GM18505 (cell line): ENCODE measurements around the gene TECPR2.
"Not testable (repeated sequence)": the region's sequence is repeated elsewhere in the genome, so short reads cannot be mapped to it uniquely, and the experiment has no call there.

Experiments
- ATAC-seq: cut with Tn5 transposase; IDR thresholded peaks from one replicate; pipeline ENCODE4 v1.9.1; 2021; ENCODE audit not compliant: unreplicated experiment
- POLR2A ChIP-seq: IDR thresholded peaks from 4 replicates; pipeline ENCODE4 v1.6.1; 2011; ENCODE audit warnings: borderline replicate concordance; ENCODE audit not compliant: insufficient read depth, insufficient read length; ENCODE audit errors: extremely low read depth

TECPR2 gene

GRCh38 chr14:102342238-102342637 lies 20.5 kb upstream of the TECPR2 start:
- no peak for ATAC-seq
- TF ChIP-seq POLR2A: no peak

- no peak for TF ChIP-seq POLR2A
- ATAC-seq: no peak
These were observed 18.7 kb upstream of the TECPR2 start for GRCh38 chr14:102344084-102344483.

DNA sequence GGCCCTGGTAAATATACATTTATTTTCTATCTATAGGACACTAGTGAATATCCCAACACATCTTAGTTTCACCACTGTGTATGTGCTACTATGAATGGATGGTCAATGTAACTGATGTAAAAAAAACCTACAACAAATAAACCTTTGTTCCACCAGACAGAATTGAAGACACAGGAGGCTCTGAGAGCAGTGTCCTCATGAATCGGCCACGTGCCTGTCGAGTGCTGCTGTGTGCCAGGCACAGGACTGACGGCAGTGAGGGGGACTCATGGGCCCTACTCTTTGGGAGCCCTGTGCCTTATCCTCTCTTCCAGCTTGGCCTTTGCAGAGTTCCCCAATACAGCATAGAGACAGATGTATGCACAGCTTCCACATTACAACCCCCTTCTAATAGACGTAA lies 18.3 kb upstream of the TECPR2 start:
- no peak for ATAC-seq
- TF ChIP-seq POLR2A: no peak

DNA sequence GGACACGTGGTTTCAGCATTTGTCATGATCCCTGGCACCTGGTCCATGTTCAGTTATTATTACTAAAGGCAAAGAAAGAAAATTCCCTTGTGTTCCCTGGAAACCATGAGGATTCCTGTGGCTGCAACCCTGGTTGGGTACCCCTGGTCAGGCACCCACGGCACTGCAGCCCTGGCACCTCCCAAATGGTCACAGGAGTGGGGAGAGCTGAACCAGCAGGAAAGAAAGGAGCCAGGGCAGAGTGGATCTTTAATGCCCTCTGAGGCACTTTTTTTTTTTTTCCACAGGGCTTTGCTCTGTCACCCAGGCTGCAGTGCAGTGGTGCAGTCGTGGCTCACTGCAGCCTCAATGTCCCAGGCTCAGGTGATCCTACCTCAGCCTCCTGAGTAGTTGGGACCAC lies 17.5 kb upstream of the TECPR2 start:
- no peak for TF ChIP-seq POLR2A
- no peak for ATAC-seq

GRCh38 chr14:102346645-102347044 lies 16.1 kb upstream of the TECPR2 start:
- no peak for TF ChIP-seq POLR2A
- ATAC-seq: no peak

DNA sequence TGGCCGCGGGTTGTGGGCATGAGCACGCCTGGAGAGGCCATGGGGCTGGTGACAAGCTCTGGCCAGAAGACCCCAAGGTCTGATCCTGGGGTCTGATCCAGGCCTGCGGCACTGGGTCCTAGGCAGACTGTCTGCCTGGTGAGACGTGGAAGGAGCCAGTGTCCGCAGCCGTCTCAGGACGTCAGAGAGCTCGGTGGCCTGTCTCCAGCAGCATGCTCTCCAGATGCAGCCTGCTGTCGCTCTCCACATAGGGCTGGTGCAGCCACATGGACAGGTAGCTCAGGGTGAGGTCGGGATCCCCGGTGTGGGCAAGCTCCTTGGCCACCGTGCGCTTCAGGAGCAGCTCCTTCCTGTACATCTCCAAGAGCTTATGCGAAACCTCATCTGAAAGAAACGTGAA lies 14.4 kb upstream of the TECPR2 start:
- ATAC-seq: no peak

GRCh38 chr14:102351023-102351422 lies 11.7 kb upstream of the TECPR2 start:
- TF ChIP-seq POLR2A: no peak
- no peak for ATAC-seq

More for the DNA sequence above, 14.4 kb upstream of the TECPR2 start:
- TF ChIP-seq POLR2A: no peak

- ATAC-seq: not testable (repeated sequence)
These were observed 11.1 kb upstream of the TECPR2 start for GRCh38 chr14:102351593-102351992.

DNA sequence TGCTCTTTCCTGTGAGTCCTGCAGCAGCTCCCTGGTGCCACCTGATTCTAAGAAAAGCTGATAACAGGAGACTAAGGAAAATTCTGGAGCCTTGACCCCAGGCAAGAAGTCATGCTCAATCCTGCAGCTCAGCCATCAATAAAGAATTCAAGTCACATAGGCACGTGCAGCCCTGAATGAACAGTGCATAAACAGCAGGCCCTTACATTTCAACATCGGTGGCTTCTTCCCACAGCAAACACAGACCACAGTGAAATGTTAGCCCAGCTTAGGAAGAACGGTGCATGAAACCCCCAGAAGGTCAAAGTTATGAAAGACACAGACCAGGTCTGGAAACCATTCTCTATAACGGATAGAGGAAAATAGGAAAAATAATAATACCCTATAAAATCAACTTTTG lies 10.5 kb upstream of the TECPR2 start:
- no peak for TF ChIP-seq POLR2A

GRCh38 chr14:102353126-102353619 lies 9.6 kb upstream of the TECPR2 start:
- TF ChIP-seq POLR2A: no peak
- no peak for ATAC-seq

More for the DNA sequence above, 10.5 kb upstream of the TECPR2 start:
- no peak for ATAC-seq

GRCh38 chr14:102356280-102356679 lies 6.5 kb upstream of the TECPR2 start:
- TF ChIP-seq POLR2A: no peak
- no peak for ATAC-seq

DNA sequence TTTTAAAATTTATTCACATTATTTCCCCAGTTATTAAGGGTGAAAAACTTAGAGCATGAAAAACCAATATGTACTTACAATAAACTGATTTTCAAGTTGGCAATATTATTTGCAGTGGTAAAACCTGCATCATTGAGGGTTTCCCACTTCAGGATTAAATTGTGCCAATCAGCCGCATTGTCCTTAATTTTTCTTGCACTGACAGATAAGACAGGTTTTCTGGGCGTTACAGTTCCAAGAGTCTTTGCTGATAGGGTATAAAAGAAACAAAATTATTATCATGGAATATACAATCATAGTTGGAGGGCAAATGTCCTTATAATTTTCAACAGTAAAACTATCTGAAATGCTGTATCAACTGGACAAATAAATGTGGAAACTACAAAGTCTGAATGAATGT lies 3.4 kb upstream of the TECPR2 start:
- no peak for ATAC-seq

GRCh38 chr14:102360388-102360787 lies 2.4 kb upstream of the TECPR2 start:
- ATAC-seq: no peak

More for the DNA sequence above, 3.4 kb upstream of the TECPR2 start:
- TF ChIP-seq POLR2A: no peak

DNA sequence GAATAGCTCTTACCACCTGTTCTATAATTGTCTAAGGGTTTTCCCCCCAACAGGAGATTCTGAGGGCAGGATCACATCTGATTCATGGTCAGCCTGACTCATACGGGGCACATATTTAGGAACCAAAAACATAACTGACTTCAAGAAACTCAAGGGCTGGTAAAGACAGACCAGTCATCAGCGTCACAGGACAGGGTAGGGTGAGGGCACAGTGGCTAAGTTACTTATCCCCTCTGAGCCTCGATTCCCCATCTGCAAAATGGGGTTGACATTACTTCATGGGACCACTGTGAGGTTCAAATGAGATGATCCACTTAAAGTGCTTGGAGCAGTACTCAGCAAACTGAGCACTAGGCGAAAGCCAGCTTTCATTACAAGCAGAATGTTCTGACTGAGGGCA lies 657 bp upstream of the TECPR2 start:
- no peak for TF ChIP-seq POLR2A
- ATAC-seq: no peak

More at GRCh38 chr14:102360388-102360787, 2.4 kb upstream of the TECPR2 start:
- no peak for TF ChIP-seq POLR2A

- no peak for TF ChIP-seq POLR2A
- peak; percentile 25 for ATAC-seq
These were observed 622 bp downstream of the TECPR2 start for GRCh38 chr14:102363182-102363943.

DNA sequence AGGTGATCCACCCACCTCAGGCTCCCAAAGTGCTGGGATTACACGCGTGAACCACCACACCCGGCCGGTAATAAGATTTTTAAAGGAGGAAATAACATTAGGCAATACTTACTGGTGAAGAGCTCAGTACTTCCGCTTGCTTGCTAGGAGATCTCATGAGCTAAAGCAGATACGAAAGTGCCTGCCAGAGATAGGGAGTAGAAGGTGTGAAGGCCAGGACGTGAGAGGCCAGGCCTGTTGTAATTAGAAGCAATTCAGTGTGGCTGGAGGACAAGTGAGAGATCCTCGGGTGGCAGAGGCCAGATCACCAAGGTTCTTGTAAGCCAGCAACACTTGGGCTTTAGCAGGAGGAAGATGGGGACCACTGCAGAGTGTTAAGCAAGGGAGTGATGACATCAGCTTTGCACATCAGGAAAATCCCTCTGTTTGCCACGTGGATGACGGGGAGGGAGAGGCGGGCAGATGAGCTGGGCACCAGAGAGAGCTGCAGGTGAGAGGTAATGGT lies 7.6 kb downstream of the TECPR2 start:
- ATAC-seq: no peak
- TF ChIP-seq POLR2A: no peak
